HG03442 (cell line): ENCODE results near the gene SCGN.

Source experiments
- ATAC-seq: cut with Tn5 transposase; IDR thresholded peaks from one replicate; pipeline ENCODE4 v1.9.1; 2021; ENCODE audit warnings: mild to moderate bottlenecking, moderate library complexity; ENCODE audit not compliant: unreplicated experiment

Gene SCGN

DNA sequence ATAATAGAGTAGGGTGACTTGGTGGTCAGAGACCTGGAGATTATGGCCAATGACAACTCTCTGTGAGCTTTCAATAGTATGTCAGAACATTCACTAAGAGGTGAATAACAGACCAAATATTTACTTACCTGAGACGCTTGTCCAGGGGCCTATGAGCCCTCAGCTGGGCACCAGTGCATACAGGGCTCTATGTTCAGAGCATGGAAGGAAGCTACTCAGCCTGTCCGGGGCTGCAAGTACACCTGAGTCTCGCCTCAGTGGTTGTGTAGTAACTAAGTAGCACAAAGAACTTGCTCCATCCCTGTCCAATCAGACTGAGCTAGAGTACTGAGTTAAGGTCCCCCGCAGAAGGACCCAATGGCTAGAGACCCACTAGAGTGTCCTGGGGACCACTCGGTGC lies 11.6 kb upstream of the SCGN start:
- ATAC-seq, result no peak

DNA sequence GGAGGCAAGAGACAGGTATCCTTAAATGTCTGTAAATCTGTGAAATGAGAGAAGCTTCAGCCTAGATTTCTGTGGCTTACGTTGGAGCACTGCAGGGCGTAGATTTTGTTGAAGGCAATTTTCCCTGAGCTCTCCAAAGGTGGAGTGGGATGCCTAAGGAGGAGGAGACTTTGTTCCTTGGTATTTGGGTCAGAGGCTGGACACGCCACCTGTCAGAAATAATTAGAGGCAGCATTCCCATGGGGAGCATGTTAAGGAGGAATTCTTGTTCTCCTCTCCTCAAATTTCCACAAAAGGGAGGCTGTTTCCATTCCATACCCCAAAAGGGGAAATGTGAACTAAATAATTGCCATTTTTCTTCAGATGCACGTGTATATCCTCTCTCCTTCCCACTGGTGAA lies 11.1 kb upstream of the SCGN start:
- ATAC-seq, result no peak

DNA sequence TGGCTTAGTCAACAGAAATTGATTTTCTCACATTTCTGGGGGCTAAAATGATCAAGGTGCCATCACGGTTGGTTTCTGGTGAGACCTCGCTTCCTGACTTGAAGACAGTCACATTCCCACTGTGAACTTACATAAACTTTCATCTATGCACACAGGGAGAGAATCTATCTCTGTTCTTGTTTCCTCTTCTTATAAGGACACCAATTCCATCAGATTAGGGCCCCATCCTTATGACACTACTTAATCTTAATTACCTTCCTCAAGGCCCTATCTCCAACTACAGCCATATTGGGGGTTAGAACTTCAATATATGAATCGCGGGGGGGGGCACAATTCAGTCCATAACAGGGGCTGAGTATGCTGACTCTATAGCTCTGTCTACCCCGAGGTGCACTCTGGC lies 10.6 kb upstream of the SCGN start:
- no peak for ATAC-seq

DNA sequence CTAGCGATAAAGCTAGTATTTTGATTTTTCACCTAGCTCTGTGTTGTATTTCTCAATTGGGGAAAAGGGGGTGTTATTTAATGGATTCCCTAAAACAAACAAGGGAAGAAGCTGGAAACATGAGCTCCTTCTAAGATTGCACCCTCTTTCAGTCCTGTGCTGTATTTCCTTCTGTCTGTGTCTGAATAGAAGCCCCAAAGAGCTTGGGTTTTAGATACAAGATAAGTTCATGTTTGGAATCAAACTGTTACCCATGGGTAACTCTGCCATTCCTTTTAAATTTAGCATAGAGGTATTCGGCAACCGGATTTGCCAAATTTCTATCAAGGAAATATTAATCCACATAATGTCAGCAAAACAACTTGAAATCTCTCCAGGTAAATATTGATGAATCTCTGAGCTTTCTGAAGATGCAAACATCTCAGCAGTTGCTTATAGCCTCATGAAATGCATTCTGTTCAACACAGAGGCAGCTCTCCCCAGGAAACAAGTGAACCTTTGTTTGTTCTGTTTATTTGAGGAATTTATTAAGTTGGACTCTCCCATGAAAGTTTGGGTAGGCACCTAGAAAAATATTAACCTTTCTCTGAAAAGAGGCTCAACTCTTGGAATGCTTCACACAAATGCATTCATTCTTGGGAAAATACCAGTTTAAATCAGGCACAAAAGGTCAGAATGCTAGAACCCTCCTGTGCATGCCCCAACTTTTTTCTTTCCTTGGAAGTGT lies 9.9 kb upstream of the SCGN start:
- no peak for ATAC-seq

DNA sequence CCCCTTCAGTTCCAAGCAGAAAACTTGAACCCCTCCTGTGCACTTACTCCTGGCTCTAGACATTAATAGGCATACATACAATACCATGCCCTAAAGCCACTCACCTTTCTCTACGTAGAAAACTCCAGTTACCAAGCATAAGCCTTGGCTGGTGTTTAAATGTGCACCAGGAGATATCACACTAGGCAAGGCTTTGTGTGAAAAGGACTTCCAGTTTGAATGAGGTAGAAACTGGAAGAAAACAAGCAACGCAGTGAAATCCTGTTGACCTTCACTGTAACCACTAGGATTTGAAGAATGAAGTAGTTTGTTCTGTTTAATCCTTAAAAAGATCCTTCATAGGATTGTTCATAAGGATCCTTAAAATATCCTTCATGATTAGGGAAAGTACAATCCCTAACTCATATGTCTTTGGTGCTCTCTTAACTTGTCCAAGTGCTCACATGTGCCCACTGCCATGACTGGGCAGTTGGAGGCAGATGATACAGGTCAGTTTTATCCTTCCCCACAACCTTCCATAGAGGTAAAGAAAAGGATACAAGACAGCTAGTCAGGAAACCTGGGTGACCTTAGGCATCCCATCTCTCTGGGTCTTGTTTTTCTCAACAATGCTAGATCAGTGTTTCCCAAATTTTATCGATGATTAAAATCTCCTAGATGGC lies 9.2 kb upstream of the SCGN start:
- no peak for ATAC-seq

DNA sequence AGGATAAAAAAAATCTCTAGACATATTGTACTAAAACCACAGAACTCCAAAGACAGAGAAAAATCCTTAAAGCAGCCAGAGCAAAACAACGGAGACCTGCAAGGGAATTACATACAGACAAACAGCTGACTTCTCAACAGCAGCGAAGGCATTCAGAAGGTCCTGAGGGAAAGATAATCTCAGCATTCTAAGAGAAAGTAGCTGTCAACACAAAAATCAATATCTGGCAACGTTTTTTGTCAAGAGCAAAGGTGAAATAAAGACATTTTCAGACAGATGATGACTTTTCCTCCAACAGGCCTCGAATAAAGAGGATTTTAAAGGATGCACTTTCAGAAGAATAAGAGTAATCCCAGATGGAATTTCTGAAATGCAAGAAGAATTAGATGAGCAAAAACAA lies 6.1 kb upstream of the SCGN start:
- ATAC-seq, result no peak

DNA sequence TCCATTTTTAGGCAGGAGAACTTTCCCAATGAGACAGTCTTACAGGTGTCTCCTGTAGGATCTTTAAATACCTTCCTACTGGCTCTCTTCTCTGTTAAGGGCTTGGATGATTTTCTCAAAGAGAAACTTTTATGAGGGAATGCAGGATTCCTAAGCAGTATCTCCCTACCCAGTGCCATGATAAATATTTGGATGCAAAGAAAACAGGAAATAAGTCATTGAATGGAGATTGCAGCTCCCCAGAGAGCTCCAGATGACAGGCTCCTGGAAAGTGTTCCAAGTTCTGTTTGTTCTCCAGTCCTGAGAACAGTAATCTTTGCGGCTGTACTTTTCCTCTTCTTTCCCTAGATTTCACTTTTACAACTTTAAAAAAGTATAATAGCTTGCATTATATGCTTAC lies 2.4 kb upstream of the SCGN start:
- no peak for ATAC-seq

DNA sequence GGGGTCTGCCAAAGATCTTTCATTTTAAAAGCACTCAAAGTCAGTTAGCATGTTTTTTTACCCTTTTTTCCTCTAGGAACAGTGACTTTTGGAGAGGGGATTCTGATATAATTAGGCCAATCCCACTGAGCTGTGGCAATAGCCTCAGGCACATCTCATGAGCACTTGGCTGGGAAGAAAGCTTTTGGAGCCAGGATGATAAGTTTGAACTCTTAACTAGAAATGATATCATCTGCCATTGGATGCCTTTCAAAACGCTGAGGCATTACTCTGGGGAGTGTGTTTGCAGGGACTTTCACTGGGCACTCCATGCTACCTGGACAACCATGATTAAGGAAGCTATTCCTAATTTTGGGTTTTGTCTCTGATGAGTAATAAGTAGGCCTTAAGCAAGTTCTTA lies 3.7 kb downstream of the SCGN start:
- no peak for ATAC-seq

DNA sequence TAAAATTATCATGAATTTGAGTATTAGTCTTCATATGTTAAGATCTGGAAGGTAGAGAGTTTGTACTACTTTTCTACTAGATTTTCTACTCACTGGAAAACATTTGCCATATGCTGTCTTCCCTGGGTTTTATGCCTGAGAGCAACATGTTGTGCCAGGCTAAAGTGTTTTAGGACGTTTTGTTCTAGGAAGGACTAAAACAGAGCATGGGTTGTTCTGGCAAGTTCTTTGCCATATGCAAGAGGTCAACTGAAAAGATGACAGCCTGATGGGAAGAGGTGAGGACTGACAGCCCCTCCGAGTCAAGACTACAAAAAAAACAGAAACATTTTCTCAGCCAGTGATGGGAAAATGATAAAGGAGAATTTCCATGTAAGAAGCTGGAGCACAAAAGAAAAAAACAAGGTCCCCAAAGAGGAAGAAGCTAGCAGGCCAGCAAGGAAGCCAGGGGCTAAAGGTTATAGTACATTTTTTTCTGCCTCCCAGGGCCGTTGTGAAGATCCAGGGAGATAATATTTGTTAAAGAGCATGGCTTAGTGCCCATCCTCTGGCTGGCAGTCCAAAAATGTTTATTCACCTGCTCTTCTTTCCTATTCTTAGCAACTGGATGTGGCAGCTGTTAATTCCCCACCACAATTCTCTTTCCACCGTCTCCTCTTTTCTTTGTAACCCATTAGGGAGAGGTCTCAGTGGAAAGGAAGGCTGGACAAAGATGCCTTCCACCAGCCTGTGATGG lies 7.8 kb downstream of the SCGN start:
- ATAC-seq, result no peak

DNA sequence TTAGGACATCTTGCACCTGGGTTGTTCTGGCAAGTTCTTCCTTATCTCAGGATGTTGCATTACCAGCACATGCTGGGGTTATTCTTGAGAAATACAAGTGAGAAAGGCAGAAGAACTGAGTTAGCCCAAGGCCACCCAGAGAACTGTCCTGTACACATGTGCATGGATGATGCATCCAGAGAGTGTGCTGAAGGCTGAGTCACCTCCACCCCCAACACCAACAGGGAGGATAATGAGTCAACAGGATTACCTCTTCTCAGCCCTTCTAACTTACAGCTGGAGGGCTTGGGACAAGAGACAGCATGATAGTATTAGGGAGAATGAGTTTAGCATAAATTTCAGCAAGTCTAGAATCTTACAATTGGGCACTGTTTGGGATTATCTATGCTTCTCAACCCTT lies 8.5 kb downstream of the SCGN start:
- ATAC-seq, result no peak

DNA sequence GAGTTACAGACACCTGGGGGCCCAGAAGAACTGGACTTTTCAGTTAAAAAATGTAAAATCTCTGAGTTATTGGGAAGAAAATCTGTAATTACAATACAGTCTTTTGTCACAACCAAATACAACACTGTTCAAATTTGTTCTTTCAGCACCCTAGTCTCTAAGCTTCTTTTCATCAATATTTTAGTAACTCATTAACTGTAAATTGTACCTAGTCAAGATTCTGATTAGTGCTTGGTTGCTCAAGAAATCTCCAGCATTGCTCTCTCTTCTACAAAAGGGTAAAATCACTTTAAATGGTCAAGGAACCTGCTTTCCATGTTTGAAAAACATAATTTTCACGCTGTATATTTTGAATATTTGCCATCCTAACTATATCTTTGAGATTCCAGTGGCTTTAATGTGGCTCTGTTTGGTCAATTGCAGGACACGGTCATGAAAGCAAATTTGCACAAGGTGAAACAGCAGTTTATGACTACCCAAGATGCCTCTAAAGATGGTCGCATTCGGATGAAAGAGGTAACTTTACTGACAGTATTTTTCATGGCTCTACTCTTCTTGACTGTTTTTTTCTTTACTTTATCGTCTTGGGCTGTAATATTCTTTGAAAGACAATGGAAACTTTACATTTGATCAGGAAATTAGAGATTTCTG lies 9.2 kb downstream of the SCGN start:
- ATAC-seq, result no peak

DNA sequence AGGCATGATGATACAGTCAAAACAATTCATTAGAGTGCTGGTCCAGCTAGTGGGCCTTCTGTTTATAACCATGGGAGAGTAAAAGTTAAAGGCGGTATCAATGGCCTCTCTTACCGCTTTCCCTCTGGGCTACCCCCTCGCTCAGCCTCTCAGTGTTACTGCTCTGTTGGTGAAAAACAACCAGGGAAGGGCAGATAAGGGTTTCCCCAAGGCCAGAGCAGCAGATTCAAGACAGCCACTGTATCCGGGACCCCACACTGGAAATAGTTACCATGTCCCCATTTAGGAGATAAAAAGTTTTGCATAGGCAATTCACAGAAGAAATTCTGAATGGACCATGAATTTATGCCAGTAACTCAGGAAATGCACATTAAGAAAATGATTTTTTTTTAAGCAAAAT lies 13.4 kb downstream of the SCGN start:
- ATAC-seq, result no peak

DNA sequence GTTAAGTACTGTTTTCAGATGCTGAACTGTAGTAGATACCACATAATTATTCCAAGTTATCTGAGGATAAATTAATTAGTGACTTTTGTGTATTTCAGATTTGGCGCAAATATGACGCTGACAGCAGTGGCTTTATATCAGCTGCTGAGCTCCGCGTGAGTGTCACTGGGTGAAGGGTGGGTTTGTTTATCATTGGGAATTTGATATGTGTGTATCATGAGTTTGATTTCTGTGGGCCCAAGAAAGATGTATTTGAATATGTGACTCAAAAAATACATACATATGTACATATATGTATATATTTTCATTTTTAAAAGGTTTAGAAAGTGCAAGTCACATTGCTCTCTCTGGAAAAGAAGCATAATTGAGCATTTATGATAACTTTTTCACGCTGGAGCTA lies 17.4 kb downstream of the SCGN start:
- ATAC-seq, result no peak

DNA sequence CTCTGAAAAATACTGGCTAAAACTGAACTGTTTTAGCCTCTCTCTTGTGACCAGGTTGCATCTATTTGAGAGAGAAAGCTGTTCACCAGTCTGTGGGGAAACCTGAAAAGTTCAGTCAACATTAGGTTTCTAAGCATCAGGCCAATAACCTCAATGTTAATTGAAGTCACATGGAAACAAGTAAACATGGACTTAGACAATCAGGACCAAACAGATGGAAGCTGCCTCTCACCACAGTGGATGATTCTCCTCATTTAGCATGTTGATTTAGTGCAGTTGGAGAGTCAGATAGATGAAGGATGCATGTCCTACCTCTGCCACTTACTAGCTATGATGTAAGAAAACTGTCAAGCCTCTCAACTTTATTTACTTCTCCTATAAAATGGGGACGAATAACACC lies 18.2 kb downstream of the SCGN start:
- ATAC-seq, result no peak

DNA sequence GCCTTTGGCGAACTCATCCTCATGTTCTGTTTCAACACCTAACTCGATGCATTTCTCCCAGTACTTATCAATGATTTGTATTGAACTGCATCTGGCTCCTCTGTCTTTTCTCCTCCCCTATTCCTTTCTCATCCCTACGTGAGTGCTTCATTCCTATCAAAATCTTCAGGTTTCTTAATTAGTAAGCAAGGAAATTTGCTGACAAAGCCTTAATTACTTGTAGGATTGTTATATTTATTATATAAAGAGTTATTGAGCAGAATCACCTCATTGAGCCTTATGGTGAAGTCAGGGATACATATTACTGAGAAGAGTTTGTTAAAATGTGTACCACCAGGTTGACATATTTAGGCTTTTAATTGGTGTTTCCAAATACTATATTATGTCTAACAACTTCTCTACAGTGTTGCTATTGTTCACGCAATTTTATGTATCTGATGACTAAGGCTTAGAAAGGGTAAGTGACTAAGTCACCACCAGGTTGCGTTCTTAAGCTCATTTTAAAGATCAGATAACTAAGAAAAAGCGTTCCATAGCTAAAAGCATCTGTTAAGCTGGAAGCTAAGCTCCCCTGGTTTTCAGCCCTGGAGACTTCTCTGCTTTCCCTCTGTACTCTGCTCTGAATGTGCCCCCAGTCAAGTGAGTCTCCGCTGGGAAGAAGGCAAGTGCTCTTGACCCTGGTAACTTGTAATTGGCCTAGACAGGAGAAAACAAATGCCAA lies 18.9 kb downstream of the SCGN start:
- ATAC-seq, result no peak

DNA sequence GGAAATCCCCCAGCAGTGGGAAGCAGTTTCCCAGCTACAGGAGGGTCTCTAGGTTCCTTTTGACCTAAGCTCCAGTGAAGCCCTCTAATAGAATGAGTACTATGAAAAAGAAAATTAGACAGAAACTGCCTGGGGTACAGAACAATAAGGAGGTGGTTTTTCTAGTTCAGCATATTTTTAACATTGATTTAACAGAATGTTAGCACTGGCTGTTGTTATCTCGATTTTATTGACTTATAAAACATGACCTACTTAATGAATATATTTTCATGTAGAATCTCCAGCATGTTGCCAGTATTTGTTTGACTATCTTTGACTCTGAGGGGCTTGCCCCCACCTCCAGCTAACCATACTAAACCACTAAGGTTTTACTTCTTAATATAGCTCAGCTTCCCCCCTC lies 19.6 kb downstream of the SCGN start:
- ATAC-seq, result no peak

DNA sequence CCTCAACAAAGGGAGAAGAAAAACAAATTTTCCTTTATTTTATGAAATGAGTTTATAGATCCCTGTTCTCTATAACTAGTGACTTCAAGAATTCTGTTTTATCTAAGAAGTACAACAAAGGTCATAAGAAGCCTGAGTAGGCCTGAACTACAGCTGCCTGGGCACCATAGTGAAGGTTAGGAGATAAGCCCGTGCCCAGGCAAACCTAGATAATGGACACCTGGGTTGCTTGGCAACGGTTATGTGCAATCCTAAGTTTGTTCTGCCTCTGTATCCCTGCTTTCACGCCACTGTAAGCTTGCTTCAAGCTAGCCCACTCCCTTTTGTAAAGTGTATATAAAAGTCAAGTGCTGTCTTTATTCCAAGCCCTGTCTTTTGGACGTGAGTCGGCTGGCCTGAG lies 23.2 kb downstream of the SCGN start:
- ATAC-seq, result no peak

DNA sequence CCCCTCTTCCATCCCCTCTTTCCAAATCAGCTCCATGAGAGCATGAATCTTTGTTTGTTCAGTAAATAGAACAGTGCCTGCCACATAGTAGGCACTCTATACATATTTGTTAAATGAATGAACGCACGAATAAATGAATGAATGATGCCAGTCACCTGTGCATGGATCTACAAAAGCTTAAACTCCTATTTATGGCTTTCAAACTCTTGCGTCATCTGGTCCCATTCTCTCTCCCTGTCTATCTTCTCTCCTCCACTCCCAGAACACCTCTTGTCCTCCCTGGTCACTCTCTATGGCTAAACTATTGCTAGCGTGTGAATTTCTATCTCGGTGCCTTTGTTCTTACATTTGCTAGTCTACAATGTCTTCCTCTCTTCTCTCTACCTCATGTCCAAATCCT lies 24.8 kb downstream of the SCGN start:
- no peak for ATAC-seq

DNA sequence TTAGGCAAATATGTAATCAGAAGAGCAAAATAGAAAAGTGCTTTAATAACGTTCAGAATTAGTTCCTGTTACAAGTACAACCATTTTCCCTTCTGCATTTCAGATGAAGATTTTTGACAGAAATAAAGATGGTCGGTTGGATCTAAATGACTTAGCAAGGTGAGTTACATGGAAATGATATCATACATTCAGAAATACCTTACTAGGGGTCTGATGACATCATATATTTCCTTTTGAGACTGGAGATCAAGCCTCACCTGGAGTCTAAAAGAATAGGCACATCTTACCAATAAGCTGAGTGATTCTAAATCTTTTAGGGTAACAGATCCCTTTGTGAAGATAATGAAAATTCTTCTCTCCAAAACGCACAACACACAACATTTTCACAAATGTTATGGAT lies 29.8 kb downstream of the SCGN start:
- ATAC-seq, result no peak

DNA sequence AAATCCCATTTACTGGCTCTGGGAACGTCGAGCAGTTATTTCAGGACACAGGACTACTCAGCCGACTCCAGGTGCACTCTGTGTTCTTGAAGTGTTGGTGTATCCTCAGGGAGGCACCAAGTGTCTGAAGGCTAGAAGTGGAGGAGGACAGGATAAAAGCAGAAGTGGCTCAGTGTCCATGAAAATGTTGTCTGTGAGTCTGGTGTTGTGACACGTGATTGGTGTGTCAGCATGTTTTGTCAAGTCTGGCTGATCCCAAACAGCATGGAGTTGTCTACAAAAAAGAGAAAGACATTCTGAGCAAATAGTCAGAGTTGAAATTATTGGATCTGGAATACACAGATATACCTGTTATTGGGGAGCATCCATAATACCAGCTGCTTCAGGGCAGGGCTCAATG lies 30.3 kb downstream of the SCGN start:
- no peak for ATAC-seq

DNA sequence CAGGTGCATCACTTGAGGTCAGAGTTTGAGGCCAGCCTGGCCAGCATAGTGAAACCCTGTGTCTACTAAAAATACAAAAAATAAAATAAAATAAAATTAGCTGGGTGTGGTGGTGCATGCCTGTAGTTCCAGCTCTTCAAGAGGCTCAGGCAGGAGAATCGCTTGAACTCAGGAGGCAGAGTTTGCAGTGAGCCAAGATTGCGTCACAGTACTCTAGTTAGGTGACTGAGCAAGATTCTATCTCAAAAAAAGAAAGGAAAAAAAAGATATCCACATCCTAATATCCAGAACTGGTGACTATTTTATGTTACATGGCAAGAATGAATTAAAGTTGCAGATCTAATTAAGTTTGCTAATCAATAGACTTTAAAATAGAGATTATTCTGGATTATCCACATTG lies 32.5 kb downstream of the SCGN start:
- no peak for ATAC-seq
